Measurements from ENCODE around the gene SHROOM2.
"Not testable (repeated sequence)": the region's sequence is repeated elsewhere in the genome, so short reads cannot be mapped to it uniquely, and the experiment has no call there.

Gene SHROOM2

DNA sequence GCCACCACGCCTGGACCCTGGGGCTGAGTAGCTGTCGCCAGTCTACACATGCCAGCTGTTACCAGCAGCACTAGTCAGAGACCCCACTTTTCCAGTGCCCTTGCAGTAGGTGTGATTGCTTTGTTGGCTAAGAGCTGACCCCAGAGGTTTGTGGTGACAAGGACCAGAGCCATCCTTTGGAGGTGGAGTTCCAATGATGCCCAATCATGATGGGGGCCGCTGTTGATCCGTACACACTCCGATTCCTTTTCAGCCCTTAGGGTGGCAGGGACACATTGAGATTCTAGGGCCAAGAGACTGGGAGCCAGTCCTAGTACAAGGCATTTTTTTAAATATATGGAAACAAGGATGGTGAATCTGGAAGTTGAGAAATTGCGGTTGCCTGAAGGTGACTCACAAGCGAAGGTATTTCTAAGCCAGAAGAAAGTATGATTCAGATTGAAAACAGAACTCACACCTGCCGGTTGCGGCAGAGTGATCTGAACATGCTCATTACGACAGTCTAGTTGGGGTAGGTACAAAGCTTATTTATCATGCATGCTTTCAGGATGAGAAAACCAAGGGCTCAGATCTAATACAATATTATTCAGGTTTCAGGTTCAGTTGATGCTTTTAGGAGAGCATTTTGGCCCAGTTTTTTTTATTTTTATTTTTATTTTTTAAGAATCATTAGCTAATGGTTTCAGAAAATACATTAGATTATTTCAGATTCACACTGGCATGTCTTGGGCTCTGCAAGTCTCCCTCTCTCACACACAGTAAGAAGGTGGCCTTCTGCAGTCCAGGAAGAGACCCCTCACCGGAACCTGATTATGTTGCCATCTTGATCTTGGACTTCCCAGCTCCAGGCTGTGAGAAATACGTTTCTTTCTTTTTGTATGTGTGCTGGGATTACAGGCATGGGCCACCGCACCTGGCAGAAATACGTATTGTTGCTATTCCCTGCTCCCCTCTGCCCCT, 43.4 kb downstream of the SHROOM2 start:
- peak in 2 of 3 donors; percentile 11 to 26 for DNase-seq (ENCODE audit: low read depth in 3 of 3)

DNA sequence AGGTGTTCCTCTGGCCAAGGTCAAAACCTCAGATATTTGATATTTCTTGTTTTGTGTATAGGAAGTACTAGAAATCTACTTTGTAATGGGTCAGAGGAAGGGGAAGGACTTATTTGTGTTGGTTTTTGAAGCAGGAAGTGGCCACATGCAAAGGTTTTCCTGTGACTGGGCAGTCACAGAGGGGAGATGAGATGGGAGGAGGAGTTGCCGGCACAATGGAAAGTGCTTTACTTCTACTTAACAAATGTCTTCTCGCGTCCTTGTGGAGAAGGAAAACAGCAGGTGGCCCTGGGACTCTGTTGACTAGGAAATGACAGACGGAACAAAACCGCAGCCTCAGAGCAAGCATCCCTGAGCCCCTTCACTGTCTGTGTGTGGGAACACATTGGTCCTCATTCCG, 46.6 kb downstream of the SHROOM2 start:
- DNase-seq (ENCODE audit: low read depth in 3 of 3), result no peak

DNA sequence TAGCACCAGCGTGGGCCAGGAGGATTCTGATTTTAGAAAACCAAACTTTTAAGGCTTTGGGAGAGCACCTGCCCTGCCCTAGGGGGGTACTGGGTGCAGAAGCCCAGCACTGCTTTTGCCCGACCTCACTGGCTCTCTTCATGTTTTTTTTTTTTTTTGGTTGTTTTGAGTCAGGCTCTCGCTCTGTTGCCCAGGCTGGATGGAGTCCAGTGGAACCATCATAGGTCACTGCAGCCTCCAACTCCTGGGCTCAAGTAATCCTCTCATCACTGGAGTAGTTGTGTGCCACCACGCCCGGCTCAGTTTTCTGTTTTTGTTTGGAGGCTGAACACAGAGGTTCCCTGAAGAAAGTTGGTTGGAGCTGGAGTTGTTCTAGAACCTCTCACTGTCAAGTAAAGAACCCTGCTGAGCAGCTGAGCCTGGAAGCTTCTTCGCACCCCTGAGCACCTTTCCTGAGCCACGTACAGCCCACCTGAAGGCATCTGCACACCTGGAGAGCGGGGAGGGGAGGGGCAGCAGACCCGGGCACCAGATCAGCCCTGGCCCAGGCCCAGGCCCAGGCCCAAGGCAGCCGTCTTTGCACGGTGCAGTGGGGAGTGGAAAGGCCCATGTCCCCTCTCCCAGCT, 49.5 kb downstream of the SHROOM2 start:
- no peak for DNase-seq (ENCODE audit: low read depth in 3 of 3)

DNA sequence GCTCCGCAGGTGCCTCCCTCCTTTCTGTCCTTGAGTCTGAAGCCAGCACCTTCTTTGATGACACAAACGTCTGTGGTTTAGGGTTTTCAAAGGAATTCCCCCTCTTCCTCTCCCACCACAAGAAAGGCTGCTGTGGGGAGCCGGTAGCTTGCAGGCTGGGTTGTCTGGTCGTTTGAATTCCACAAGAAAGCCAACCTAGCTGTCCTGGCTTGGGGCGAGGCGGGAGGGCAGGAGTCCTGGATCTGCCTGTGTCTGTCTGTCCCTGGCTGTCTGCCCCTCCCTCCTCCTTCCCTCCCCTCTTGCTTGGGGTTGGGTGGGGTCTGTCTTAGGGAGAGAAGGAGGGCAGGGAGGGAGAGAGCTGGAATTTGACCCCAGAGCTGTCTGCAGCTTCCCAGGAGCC, 56.3 kb downstream of the SHROOM2 start:
- no peak for DNase-seq (ENCODE audit: low read depth in 3 of 3)

DNA sequence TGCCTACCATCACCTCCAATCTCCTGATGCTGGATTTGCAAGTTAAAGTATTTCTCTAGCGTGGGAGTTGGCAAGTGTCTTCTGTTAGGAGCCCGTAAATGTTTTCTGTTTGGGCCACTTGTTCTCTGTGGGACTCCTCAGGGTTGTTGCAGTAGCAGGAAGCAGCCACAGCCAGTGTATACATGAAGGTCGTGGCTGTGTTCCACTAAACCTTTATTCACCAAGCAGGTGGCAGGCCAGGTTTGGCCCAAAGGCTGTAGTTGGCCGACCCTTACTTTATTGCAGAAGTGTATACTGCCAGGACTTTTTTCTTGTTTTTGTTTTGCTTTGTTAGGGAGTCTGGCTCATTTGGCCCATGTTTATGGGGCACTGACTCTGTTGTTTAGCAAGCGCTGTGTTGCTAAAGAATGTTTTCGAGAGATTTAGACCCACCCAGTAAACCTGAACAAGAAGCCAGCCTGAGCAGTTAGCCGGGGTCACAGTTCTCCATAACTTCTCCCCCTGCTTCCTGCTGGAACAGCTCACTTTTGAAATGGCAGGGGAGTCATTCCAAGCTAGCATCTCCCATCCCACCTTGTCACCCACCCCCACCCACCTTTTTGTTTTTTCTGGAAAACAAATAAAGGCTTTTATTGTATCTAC, 58.8 kb downstream of the SHROOM2 start:
- DNase-seq (ENCODE audit: low read depth in 3 of 3), result no peak

DNA sequence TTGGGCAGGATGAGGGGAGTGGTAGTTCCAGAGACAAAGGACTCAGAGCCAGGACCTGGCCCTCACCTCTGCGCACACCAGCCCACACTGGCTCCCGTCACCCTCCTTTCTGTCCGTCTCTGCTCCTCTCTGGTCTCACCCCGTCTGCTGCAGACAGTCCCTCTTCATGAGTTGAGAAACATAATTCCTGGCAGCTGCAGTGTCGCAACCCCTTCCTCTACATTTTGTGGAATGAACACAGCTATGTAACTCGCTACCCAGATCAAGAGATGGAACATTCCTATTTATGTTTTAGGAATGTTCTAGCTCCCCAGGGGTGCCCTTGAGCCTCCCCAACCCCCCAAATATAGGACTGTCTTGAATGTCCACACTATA, 59.3 kb downstream of the SHROOM2 start:
- DNase-seq (ENCODE audit: low read depth in 3 of 3), result no peak

DNA sequence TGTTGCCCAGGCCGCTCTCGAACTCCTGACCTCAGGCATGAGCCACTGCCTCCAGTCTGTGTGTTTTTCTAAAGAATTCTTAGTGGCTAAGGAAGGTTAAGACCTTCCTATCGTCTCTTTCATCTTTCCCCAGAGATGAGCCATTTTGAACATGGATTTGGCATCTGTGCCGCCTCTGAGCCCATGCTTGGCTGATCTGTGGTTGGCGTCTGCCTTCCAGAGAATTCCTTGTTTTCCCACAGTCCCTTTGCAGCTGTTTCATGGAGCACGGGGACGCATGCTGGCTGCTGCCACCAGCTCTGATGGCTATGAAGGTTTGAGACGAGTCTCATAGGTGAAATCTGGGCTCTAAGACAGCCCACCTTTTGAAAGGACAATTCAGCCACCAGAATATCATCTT, 60.4 kb downstream of the SHROOM2 start:
- no peak for DNase-seq (ENCODE audit: low read depth in 3 of 3)

DNA sequence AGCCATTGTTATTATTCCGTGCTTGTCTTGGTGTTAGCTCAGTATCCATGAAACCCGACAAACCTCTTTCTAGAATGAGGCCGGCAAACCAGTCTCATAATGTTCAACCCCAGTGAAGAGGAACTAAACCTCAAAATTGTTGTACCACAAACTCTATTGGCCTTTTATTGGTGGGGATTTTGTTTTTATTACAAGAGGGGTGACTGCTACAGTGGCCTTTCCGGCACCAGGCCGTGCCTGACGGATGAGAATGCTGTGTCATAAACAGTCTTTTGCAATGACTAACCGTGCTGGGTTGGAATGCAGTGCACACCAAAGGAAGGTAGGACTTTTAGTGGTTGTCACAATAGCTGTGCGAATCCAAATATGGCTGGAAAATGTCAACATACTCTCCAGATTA, 60.8 kb downstream of the SHROOM2 start:
- no peak for DNase-seq (ENCODE audit: low read depth in 3 of 3)

DNA sequence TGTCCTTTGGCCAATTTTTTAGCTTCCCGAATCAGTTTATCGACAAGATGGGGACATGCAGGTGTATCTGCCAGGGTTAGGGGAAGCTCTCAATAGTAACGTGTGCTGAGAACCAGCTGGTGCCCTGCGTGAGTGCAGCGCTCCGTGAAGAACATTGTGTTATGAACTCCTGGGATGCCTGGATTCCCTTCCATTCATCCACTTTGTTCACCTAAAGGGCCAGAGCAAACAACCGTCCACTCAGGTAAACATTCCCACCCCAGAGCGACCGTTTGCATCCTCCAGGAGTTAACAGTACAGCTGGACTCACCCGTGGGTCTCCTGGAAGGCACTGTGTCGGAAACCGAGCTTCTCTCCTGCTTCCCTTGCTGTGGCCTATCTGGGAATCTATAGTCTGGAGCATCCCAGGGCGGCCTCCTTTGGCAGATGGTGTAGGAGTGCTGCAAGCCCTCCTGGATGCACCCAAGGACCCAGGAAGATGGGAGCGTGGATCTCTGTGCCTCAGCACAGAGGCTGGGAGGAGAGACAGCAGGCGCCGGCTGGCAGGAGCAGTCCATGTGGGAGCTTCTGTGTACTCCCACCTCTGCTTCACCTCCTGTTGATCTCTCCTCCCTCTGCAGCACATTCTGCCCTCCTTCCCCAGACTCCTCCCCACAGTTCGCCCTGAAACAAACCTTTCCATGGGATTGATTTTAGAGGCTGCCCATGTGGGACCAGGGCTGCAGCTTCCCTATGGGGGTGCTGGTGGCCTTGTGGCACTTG, 62.7 kb downstream of the SHROOM2 start:
- no peak for DNase-seq (ENCODE audit: low read depth in 3 of 3)

DNA sequence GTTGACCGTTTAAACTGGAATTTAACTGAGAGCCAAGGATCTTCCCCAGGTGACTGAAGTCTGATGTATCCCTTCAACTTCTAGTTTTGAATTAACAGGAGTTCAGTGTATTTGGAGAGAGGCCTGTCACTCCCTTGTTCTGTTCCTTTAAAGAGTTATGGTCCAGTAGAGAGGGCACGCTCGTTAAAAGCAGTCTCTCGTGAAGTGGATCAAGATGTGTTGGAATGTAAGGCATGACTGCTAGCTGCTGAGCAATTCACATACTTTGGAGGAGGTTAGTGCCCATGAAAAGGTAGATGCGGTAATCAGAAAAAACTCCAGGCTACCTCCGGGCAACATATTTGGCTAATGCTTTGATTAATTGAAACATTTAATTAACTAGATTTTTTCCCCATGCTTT, 65.7 kb downstream of the SHROOM2 start:
- no peak for DNase-seq (ENCODE audit: low read depth in 3 of 3)

DNA sequence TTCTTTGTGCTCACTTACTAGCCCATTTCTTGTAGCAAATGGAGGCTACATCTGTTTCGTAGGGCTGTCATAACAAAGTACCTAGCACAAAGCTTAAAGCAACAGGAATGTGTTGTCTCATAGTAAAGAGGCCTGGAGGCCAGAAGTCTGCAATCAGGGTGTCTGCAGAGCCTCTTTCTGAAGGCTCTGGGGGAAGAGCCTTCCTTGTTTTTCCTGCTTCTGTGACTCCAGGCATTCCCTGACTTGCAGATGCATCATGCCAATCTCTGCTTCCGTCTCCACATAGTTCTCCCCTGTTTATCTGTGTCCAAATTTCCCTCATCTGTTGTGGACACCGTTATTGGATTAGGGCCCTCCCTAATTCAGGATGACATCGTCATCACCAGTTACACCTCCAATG, 67.1 kb downstream of the SHROOM2 start:
- DNase-seq (ENCODE audit: low read depth in 3 of 3), result no peak

DNA sequence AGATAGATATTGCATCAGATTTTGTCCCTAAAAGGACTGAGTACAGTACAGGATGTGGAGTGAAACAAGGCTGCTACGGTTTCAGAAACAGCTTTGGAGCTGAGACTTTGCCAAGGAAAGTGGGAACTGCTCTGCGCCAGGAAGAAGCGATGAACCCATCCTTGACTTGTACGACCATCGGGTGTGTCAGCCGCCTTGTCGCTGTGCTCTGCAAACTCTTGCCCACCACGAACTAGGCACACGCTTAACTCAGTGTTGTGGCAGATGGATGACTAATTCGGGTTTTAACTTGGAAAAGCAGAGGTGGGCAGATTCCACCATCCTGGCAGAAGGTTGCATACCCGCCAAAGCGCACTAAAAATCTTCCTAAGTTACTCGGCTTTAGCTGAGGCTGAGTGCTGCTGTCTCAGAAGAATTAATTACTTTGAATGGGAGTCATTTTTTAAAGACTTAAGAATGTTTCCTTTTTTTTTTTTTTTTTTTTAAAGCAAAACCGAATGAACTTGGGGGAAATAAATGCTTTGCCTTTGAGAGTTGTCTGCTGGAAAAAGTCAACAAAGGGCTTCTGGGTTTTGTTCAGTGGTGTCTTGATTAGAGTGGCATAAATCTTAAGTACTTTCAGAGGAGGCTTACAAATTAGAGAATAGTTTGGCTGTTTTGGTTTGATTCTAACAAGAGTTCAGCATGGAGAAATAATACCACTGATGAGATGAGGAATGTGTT, 69.5 kb downstream of the SHROOM2 start:
- no peak for DNase-seq (ENCODE audit: low read depth in 3 of 3)

DNA sequence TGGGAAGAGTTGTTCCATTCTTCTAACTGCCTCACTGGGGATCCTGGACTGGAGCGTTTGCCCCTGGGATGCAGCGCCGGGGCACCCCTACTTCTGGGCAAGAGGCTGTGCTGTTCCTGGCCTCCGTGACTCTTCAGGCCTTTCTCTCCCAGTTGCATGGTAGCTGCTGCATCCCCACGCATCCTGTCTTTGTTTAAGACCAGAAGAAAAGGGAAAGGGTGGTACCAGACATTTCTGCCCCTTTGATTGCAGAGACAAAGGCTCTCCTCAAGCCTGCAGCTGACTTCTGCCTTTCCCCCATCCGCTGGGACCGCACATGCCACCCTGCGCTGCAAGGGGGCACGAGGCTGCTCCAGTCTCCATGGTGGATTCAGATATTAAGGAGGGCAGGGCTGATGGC, 70.4 kb downstream of the SHROOM2 start:
- DNase-seq (ENCODE audit: low read depth in 3 of 3), result no peak

DNA sequence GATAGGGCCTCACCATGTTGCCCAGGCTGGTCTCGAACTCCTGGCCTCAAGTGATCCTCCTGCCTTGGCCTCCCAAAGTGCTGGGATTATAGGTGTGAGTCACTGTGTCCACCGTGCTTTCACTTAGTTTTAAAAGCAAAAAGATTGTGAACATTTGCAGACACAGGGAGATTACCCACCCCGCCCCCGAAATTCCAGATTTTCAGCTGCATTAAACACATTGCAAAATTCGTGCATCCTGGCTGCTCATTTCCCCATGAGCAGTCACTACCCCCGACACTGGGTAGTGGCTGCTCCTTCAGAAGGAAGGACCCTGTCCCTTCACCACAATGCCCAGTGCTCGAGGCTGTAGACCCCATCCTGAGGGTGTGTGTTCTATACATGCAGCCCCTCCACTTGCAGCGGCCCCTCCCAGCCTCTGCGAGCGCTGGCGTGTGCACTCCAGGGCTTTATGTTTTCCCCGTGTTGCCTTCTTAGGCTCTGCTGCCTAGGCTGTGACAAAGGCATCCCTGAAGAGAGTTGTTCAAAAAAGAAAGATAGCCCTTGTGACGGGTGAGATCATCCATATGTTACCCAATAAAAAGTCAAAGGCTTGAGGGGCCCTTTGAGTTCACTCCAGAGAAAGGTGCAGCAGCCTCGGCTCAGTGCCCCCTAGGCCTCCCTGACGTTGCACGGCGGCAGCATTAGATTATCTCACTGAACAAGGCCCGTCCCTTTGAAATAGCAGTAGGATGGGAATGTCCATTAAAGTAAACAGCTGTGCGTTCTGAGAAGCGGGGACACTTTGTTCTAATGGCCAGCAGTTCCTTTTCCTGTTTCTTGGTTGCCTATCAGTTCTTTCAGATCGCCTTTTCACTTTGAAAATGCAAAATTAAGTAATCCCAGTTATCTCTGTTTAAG, 71.6 kb downstream of the SHROOM2 start:
- DNase-seq (ENCODE audit: low read depth in 3 of 3), result no peak

DNA sequence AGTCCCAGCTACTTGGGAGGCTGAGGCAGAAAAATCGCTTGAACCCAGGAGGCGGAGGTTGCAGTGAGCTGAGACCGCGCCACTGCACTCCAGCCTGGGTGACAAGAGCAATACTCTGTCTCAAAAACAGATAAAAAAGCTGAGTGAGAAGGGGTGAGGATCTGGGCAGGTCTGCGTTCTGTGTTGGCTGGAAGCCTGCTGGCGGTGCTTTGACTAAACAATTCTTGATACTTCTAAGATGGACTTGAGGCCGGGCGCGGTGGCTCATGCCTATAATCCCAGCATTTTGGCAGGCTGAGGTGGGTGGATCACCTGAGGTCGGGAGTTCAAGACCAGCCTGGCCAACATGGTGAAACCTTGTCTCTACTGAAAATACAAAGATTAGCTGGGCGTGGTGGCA, 72.5 kb downstream of the SHROOM2 start:
- DNase-seq (ENCODE audit: low read depth in 3 of 3), result not testable (repeated sequence)

DNA sequence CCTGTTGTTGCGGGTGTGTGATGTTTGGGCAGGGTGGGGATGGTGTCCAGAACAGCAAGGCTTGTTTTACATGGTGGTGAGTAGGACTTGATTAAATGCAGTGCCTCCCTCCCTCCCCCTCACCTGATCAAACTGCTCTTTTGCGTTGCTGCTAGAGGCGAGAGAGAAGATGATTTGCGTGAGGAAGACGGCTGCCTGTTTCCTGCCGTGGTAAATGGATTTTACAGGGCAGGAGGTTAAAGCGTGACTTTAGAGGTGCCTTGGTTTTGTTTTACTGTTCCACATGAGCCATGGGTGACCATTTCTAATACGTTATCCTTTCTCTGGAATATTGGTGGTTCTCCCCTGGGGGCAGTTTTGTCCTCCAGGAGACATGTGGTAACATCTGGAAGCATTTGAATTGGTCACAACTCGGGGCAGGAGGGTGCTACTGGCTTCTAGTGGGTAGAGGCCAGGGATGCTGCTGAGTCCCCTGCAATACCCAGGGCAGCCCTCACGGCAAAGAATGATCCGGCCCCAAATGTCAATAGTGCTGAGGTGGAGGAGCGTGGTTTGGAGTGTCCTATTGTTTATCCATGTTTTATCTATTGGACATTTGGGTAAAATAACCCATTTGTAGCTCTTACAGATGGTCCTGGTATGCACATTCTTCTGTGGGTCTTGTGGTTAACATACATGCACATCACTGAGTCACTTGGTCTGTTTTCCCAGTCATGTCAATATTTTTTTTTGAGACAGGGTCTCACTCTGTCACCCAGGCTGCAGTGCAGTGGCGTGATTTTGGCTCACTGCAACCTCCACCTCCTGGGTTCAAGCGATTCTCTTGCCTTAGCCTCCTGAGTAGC, 73.7 kb downstream of the SHROOM2 start:
- DNase-seq (ENCODE audit: low read depth in 3 of 3), result no peak

DNA sequence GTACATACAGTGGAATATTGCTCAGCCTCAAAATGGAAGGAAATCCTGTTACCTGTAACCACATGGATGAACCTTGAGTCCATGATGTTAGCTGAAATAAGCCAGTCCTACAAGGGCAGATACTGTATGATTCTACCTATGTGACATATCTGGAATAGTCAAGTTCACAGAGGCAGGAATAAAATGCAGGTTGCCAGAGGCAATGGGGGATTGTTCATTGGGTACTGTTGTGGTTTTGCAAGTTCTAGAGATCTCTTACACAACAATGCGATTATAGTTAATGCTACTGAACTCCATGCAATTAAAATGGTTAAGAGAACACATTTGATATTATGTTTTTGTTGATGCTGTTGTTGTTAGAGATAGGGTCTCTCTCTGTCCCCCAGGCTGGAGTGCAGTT, 74.6 kb downstream of the SHROOM2 start:
- no peak for DNase-seq (ENCODE audit: low read depth in 3 of 3)

DNA sequence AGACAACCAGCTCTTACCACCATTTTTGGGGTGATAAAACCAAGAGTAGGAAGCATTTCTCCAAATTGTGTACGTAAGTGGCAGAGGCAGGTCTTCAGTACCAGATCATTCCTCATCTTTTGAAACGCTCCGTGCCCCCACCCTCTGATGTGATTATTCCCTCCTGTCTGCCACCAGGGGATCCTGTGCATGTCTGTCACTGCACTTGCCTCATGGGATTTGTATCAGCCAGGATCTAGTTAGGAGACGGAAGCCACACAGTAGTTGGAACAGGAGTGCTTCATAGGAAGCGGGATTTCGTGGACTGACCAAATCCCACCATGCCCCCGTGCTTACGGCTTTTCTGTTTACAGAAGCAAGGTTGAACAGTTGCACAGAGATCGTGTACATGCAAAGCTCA, 75.5 kb downstream of the SHROOM2 start:
- no peak for DNase-seq (ENCODE audit: low read depth in 3 of 3)

DNA sequence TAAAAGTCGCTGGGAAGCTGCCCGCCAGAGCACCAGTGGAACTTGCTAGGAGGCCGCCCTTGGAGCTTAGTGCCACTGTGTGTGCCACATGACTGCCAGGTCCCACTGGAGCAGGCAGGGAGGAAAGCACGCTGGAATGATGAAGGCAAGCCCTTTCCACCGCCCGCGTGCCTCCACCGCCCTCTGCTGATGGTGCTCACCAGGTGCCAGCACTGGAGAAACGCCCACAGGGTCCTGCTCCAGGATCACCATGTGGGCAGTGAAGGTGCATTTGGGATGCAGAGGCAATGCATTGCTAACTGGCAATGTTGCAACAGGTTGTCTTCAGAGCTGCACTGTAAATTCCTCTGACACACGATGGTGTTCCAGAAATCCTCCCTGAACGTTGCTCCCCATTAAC, 76.3 kb downstream of the SHROOM2 start:
- no peak for DNase-seq (ENCODE audit: low read depth in 3 of 3)
